Liver (tissue), 9 donors: ENCODE measurements around the gene MCF2L. TPM values are rescaled to one million over a fixed set of nuclear protein-coding genes. Genes with fewer than 3 reads are reported as not detected.

Experiments used
- DNase-seq: peaks from one replicate; pipeline ENCODE4 v3.0.0-alpha.2; 2017; ENCODE audit warnings: low spot score
- H3K27ac ChIP-seq, 2 donors: one replicate each; pipeline ENCODE4 v1.7.0; 2013; ENCODE audit warnings: inconsistent platforms in 2 of 2, low read length in 2 of 2, control low read depth in 1 of 2, low read depth in 1 of 2, mild to moderate bottlenecking in 1 of 2
- H3K27me3 ChIP-seq, 4 donors: one replicate each; pipeline versions ENCODE4 v1.6.1 to v1.7.0; 2013; ENCODE audit warnings: low read length in 3 of 4, inconsistent platforms in 1 of 4, mild to moderate bottlenecking in 1 of 4, moderate library complexity in 1 of 4; ENCODE audit not compliant: control insufficient read depth in 4 of 4, insufficient read depth in 4 of 4
- H3K36me3 ChIP-seq, 4 donors: one replicate each; pipeline versions ENCODE4 v1.6.1 to v1.7.0; 2013; ENCODE audit warnings: low read length in 3 of 4, mild to moderate bottlenecking in 3 of 4, low read depth in 1 of 4, moderate library complexity in 1 of 4; ENCODE audit not compliant: control insufficient read depth in 4 of 4, insufficient read depth in 3 of 4
- H3K4me1 ChIP-seq, 4 donors: one replicate each; pipeline versions ENCODE4 v1.6.1 to v1.7.0; 2013; ENCODE audit warnings: low read length in 3 of 4, mild to moderate bottlenecking in 3 of 4, moderate library complexity in 1 of 4; ENCODE audit not compliant: control insufficient read depth in 4 of 4, insufficient read depth in 4 of 4
- H3K4me3 ChIP-seq, 3 donors: one replicate each; pipeline versions ENCODE4 v1.6.1 to v1.7.0; 2013; ENCODE audit warnings: low read length in 3 of 3, control low read depth in 1 of 3, low read depth in 1 of 3, mild to moderate bottlenecking in 1 of 3
- H3K9ac ChIP-seq, 2 donors: one replicate each; pipeline ENCODE4 v1.7.0; 2013; ENCODE audit warnings: low read length in 2 of 2, mild to moderate bottlenecking in 2 of 2, moderate library complexity in 2 of 2, control low read depth in 1 of 2, low read depth in 1 of 2
- H3K9me3 ChIP-seq, 4 donors: one replicate each; pipeline versions ENCODE4 v1.6.1 to v1.7.0; 2013; ENCODE audit warnings: low read length in 3 of 4; ENCODE audit not compliant: control insufficient read depth in 4 of 4
- ATF3 ChIP-seq: IDR thresholded peaks from 2 replicates; pipeline ENCODE4 v1.6.1; 2016; ENCODE audit warnings: antibody characterized with exemption
- CTCF ChIP-seq: fragments of 150-350 bp; IDR thresholded peaks from 2 replicates; pipeline ENCODE4 v1.5.1; 2017; ENCODE audit warnings: improper control_type of control experiment, low read depth, low read length; ENCODE audit not compliant: missing input control
- EGR1 ChIP-seq, 2 donors: IDR thresholded peaks; 2 replicates each; pipeline ENCODE4 v1.6.1; 2016 to 2018; ENCODE audit warnings: antibody characterized with exemption in 2 of 2, low read depth in 2 of 2
- FOXA1 ChIP-seq: IDR thresholded peaks from 2 replicates; pipeline ENCODE4 v1.6.1; 2016; ENCODE audit warnings: antibody characterized with exemption
- FOXA2 ChIP-seq: IDR thresholded peaks from 2 replicates; pipeline ENCODE4 v1.6.1; 2016; ENCODE audit warnings: antibody characterized with exemption
- GABPA ChIP-seq, 2 donors: IDR thresholded peaks in 1 of 2; conservative IDR thresholded peaks in 1 of 2; 2 replicates each; pipeline ENCODE4 v1.6.1; 2016; ENCODE audit warnings: antibody characterized with exemption in 2 of 2, mild to moderate bottlenecking in 1 of 2, moderate library complexity in 1 of 2
- HNF4A ChIP-seq, 2 donors: conservative IDR thresholded peaks; 2 replicates each; pipeline ENCODE4 v1.6.1; 2016; ENCODE audit warnings: antibody characterized with exemption in 2 of 2, mild to moderate bottlenecking in 2 of 2
- HNF4G ChIP-seq: IDR thresholded peaks from 2 replicates; pipeline ENCODE4 v1.6.1; 2016; ENCODE audit warnings: antibody characterized with exemption
- JUND ChIP-seq, 2 donors: IDR thresholded peaks; 2 replicates each; pipeline ENCODE4 v1.6.1; 2016; ENCODE audit warnings: antibody characterized with exemption in 2 of 2
- RAD21 ChIP-seq, 2 donors: IDR thresholded peaks; 2 replicates each; pipeline ENCODE4 v1.6.1; 2016; ENCODE audit warnings: antibody characterized with exemption in 2 of 2, mild to moderate bottlenecking in 2 of 2
- REST ChIP-seq: IDR thresholded peaks from 2 replicates; pipeline ENCODE4 v1.6.1; 2016; ENCODE audit warnings: antibody characterized with exemption, mild to moderate bottlenecking
- RXRA ChIP-seq, 2 donors: IDR thresholded peaks; 2 replicates each; pipeline ENCODE4 v1.6.1; 2017 to 2018; ENCODE audit warnings: antibody characterized with exemption in 2 of 2, mild to moderate bottlenecking in 1 of 2
- SP1 ChIP-seq: IDR thresholded peaks from 2 replicates; pipeline ENCODE4 v1.6.1; 2018; ENCODE audit warnings: antibody characterized with exemption, mild to moderate bottlenecking
- YY1 ChIP-seq: IDR thresholded peaks from 2 replicates; pipeline ENCODE4 v1.6.1; 2016; ENCODE audit warnings: antibody characterized with exemption, mild to moderate bottlenecking
- ZBTB33 ChIP-seq: IDR thresholded peaks from 2 replicates; pipeline ENCODE4 v1.6.1; 2016; ENCODE audit warnings: antibody characterized with exemption
- WGBS: extraction: QIAGEN DNeasy Blood & Tissue Kit; methylation state at CpG from one replicate; pipeline ENCODE4 v1.1.7; 2013; 5-methylcytosine and 5-hydroxymethylcytosine counted together
- polyA plus RNA-seq, 2 donors: library from polyadenylated mRNA; stranded (reverse) in 1 of 2; unstranded in 1 of 2; fragments of 200-250 nt in 1 of 2; fragments of >200 nt in 1 of 2; fragmentation: Nextera tagmentation in 1 of 2; extraction: Ambion mirVana in 1 of 2; gene quantifications; one replicate each; pipeline versions ENCODE4 v1.2.1 to v1.2.3, GENCODE V29; 2013 to 2015
- total RNA-seq, 2 donors: library from RNA; depleted of rRNA; stranded (reverse); fragments of >200 nt; gene quantifications; one replicate each; pipeline ENCODE4 v1.2.3, GENCODE V29; 2014
- TF ChIP-seq, protein P1 (sequence below): IDR thresholded peaks from 2 replicates; pipeline ENCODE4 v1.6.1; 2016; ENCODE audit warnings: antibody characterized with exemption
- donor health status: healthy.
- donor health status: healthy.
- donor health status: healthy.
- donor health status: healthy.
- donor health status: healthy.

MCF2L gene
- total and polyA plus RNA-seq, 4 donors, result 2.9 to 12.8 (median 7.1) TPM

DNA sequence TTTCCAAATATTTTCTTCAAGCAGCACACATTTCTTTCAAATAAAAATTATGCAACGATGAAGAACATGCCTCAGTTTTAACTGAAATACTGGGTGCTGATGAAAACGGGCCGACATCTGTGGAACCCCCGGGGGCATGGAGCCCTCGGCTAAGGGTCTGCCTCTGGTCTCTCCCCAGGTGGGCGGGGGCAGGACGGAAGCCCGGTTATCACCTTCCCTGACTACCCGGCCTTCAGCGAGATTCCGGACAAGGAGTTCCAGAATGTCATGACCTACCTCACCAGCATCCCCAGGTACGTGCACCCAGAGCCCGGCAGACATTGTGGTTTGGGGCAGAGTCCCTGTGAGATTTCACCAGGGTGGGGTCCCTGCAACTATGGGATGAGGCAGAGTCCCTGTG lies 55.5 kb downstream of the MCF2L start:
- no peak for DNase-seq
- H3K36me3 ChIP-seq, result peaks cover 0 to 2% (median 0%) of the 10 kb centered on the region in 4 donors
- TF ChIP-seq EGR1 (IDR thresholded peaks at IDR 0.05; ENCODE audit: low read depth in 2 of 2) (no peak), HNF4A (conservative IDR thresholded peaks at IDR 0.05) (no peak), CTCF (no peak), RAD21 (IDR thresholded peaks at IDR 0.05) (no peak), RXRA (IDR thresholded peaks at IDR 0.05) (no peak), GABPA (IDR thresholded peaks at IDR 0.05 in 1 of 2, conservative IDR thresholded peaks at IDR 0.05 in 1 of 2) (no peak), HNF4G (no peak)
- H3K27me3 ChIP-seq, result no peaks in the 10 kb centered on the region
- no peaks in the 10 kb centered on the region for H3K9me3 ChIP-seq
- no peak overlapping the region for H3K4me3 ChIP-seq
- H3K9ac ChIP-seq, result no peak overlapping the region
- peaks cover 10 to 24% (median 16%) of the 10 kb centered on the region in 4 donors for H3K4me1 ChIP-seq
- 90% methylated on average over 13 of the region's 13 CpGs for WGBS
- H3K27ac ChIP-seq, result peak overlapping the region; percentile 72 to 89

DNA sequence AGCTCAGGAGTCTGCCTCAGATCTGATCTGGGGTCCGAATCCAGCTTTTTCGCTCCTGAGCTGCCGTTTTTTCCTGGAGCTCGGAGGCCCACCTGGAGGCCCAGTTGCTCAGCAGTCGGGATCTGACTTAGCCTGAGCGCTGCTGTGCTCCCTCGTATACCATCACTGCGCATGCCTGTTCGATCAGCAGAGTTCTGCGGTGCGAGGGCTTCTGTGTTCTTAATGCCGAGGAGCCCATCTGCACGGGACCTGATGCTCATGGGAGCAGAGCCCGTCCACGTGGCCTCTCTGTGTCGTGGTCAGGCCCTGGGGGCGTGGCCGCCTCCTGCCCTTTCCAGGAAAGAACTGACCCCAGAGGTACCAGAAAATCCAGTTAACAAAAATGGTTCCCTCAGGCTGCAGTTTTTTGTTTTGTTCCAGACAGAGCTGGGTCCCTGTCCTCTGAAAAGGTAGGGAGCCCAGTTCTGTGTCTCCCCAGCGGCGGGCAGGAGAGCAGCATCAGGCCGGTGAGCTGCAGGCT lies 57.4 kb downstream of the MCF2L start:
- Histone ChIP-seq H3K4me3 (no peak overlapping the region), H3K4me1 (peaks cover 10 to 24% (median 16%) of the 10 kb centered on the region in 4 donors), H3K27ac (no peak overlapping the region), H3K27me3 (no peaks in the 10 kb centered on the region), H3K9ac (no peak overlapping the region), H3K9me3 (no peaks in the 10 kb centered on the region), H3K36me3 (no peaks in the 10 kb centered on the region)
- TF ChIP-seq, protein P1, sequence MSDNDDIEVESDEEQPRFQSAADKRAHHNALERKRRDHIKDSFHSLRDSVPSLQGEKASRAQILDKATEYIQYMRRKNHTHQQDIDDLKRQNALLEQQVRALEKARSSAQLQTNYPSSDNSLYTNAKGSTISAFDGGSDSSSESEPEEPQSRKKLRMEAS, result no peak
- TF ChIP-seq YY1 (no peak), HNF4A (conservative IDR thresholded peaks at IDR 0.05) (no peak), EGR1 (IDR thresholded peaks at IDR 0.05; ENCODE audit: low read depth in 2 of 2) (no peak), FOXA1 (no peak)
- WGBS, result 93% methylated on average over 21 of the region's 21 CpGs
- no peak for DNase-seq

GRCh38 chr13:113027095-113027494 lies 58.1 kb downstream of the MCF2L start:
- TF ChIP-seq SP1, result no peak
- no peak for TF ChIP-seq JUND (IDR thresholded peaks at IDR 0.05)
- no peak for TF ChIP-seq REST
- no peak for TF ChIP-seq EGR1 (IDR thresholded peaks at IDR 0.05; ENCODE audit: low read depth in 2 of 2)
- TF ChIP-seq FOXA1, result no peak
- TF ChIP-seq YY1, result no peak
- TF ChIP-seq FOXA2, result no peak
- TF ChIP-seq ZBTB33, result no peak
- no peak for TF ChIP-seq GABPA (IDR thresholded peaks at IDR 0.05 in 1 of 2, conservative IDR thresholded peaks at IDR 0.05 in 1 of 2)
- no peak for TF ChIP-seq RAD21 (IDR thresholded peaks at IDR 0.05)
- no peak for TF ChIP-seq RXRA (IDR thresholded peaks at IDR 0.05)
- no peak for TF ChIP-seq HNF4A (conservative IDR thresholded peaks at IDR 0.05)
- no peak for TF ChIP-seq ATF3
- TF ChIP-seq HNF4G, result no peak
- 91% methylated on average over 13 of the region's 13 CpGs for WGBS
- no peaks in the 10 kb centered on the region for H3K36me3 ChIP-seq

More at GRCh38 chr13:113027095-113027494, 58.1 kb downstream of the MCF2L start:
- Histone ChIP-seq H3K9ac (no peak overlapping the region), H3K9me3 (no peaks in the 10 kb centered on the region), H3K4me3 (no peak overlapping the region), H3K27ac (no peak overlapping the region), H3K4me1 (peaks cover 10 to 24% (median 16%) of the 10 kb centered on the region in 4 donors), H3K27me3 (no peaks in the 10 kb centered on the region)
- no peak for DNase-seq
